ENCODE measurements around the gene CCDC91.

DNA sequence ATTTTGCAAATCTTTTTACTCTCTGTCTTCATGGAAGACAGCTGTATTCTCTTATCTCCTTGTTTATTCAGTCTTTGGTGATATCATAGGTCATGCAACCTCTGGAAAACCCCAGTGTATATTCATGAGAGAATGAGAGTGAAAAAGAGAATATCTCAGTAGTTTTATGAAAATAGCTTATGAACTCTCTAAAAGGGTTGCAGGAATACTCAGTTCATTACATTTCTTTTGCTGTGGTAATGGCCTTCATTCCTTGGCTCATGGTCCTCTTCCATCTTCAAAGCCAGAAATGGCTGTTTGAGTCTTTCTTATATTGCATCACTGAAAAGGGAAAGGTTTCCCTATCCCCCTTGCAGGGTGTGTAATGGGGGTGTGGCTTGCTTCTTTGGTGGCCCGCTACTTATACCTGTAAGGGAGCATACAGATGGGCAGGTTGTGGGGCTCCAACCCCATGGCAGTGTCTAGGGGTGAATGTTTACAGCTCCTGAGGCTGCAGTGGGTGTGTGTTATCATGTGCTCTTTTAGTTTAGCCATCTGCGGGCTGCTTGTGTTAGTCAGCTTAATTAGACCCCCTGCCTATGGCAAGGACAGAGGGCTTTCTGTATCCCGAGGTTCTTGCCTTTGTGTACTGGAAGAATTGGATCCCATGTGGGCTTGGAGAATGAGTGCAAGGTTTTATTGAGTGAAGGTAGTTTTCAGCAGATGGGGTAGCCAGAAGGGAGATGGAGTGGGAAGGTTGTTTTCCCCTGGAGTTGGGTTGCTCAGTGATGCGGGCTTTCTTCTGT, 150.2 kb downstream of the CCDC91 start:
- TF ChIP-seq, protein P1, sequence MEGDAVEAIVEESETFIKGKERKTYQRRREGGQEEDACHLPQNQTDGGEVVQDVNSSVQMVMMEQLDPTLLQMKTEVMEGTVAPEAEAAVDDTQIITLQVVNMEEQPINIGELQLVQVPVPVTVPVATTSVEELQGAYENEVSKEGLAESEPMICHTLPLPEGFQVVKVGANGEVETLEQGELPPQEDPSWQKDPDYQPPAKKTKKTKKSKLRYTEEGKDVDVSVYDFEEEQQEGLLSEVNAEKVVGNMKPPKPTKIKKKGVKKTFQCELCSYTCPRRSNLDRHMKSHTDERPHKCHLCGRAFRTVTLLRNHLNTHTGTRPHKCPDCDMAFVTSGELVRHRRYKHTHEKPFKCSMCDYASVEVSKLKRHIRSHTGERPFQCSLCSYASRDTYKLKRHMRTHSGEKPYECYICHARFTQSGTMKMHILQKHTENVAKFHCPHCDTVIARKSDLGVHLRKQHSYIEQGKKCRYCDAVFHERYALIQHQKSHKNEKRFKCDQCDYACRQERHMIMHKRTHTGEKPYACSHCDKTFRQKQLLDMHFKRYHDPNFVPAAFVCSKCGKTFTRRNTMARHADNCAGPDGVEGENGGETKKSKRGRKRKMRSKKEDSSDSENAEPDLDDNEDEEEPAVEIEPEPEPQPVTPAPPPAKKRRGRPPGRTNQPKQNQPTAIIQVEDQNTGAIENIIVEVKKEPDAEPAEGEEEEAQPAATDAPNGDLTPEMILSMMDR (tag by site-specific recombination; IDR thresholded peaks at IDR 0.05), result no peak
- TF ChIP-seq ZNF140 (tag by site-specific recombination; IDR thresholded peaks at IDR 0.05) (no peak), ZBTB17 (tag by site-specific recombination; IDR thresholded peaks at IDR 0.05) (no peak), ZNF776 (tag by site-specific recombination; IDR thresholded peaks at IDR 0.05; ENCODE audit: borderline replicate concordance) (no peak), ZFP3 (tag by site-specific recombination; IDR thresholded peaks at IDR 0.05; ENCODE audit: low read depth) (no peak), OVOL3 (tag by site-specific recombination; IDR thresholded peaks at IDR 0.05) (no peak)
- TF ChIP-seq, protein P2, sequence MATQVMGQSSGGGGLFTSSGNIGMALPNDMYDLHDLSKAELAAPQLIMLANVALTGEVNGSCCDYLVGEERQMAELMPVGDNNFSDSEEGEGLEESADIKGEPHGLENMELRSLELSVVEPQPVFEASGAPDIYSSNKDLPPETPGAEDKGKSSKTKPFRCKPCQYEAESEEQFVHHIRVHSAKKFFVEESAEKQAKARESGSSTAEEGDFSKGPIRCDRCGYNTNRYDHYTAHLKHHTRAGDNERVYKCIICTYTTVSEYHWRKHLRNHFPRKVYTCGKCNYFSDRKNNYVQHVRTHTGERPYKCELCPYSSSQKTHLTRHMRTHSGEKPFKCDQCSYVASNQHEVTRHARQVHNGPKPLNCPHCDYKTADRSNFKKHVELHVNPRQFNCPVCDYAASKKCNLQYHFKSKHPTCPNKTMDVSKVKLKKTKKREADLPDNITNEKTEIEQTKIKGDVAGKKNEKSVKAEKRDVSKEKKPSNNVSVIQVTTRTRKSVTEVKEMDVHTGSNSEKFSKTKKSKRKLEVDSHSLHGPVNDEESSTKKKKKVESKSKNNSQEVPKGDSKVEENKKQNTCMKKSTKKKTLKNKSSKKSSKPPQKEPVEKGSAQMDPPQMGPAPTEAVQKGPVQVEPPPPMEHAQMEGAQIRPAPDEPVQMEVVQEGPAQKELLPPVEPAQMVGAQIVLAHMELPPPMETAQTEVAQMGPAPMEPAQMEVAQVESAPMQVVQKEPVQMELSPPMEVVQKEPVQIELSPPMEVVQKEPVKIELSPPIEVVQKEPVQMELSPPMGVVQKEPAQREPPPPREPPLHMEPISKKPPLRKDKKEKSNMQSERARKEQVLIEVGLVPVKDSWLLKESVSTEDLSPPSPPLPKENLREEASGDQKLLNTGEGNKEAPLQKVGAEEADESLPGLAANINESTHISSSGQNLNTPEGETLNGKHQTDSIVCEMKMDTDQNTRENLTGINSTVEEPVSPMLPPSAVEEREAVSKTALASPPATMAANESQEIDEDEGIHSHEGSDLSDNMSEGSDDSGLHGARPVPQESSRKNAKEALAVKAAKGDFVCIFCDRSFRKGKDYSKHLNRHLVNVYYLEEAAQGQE (tag by site-specific recombination; IDR thresholded peaks at IDR 0.05), result no peak
- TF ChIP-seq, protein P3, sequence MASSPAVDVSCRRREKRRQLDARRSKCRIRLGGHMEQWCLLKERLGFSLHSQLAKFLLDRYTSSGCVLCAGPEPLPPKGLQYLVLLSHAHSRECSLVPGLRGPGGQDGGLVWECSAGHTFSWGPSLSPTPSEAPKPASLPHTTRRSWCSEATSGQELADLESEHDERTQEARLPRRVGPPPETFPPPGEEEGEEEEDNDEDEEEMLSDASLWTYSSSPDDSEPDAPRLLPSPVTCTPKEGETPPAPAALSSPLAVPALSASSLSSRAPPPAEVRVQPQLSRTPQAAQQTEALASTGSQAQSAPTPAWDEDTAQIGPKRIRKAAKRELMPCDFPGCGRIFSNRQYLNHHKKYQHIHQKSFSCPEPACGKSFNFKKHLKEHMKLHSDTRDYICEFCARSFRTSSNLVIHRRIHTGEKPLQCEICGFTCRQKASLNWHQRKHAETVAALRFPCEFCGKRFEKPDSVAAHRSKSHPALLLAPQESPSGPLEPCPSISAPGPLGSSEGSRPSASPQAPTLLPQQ (tag by site-specific recombination; IDR thresholded peaks at IDR 0.05), result no peak
- TF ChIP-seq, protein P4, sequence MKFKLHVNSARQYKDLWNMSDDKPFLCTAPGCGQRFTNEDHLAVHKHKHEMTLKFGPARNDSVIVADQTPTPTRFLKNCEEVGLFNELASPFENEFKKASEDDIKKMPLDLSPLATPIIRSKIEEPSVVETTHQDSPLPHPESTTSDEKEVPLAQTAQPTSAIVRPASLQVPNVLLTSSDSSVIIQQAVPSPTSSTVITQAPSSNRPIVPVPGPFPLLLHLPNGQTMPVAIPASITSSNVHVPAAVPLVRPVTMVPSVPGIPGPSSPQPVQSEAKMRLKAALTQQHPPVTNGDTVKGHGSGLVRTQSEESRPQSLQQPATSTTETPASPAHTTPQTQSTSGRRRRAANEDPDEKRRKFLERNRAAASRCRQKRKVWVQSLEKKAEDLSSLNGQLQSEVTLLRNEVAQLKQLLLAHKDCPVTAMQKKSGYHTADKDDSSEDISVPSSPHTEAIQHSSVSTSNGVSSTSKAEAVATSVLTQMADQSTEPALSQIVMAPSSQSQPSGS (tag by site-specific recombination; IDR thresholded peaks at IDR 0.05; ENCODE audit: low read depth), result no peak
- TF ChIP-seq, protein P5, sequence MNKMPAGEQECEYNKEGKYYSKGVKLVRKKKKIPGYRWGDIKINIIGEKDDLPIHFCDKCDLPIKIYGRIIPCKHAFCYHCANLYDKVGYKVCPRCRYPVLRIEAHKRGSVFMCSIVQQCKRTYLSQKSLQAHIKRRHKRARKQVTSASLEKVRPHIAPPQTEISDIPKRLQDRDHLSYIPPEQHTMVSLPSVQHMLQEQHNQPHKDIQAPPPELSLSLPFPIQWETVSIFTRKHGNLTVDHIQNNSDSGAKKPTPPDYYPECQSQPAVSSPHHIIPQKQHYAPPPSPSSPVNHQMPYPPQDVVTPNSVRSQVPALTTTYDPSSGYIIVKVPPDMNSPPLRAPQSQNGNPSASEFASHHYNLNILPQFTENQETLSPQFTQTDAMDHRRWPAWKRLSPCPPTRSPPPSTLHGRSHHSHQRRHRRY (tag by site-specific recombination; IDR thresholded peaks at IDR 0.05), result no peak
- TF ChIP-seq, protein P6, sequence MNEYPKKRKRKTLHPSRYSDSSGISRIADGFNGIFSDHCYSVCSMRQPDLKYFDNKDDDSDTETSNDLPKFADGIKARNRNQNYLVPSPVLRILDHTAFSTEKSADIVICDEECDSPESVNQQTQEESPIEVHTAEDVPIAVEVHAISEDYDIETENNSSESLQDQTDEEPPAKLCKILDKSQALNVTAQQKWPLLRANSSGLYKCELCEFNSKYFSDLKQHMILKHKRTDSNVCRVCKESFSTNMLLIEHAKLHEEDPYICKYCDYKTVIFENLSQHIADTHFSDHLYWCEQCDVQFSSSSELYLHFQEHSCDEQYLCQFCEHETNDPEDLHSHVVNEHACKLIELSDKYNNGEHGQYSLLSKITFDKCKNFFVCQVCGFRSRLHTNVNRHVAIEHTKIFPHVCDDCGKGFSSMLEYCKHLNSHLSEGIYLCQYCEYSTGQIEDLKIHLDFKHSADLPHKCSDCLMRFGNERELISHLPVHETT (tag by site-specific recombination; IDR thresholded peaks at IDR 0.05), result no peak
- TF ChIP-seq, protein P7, sequence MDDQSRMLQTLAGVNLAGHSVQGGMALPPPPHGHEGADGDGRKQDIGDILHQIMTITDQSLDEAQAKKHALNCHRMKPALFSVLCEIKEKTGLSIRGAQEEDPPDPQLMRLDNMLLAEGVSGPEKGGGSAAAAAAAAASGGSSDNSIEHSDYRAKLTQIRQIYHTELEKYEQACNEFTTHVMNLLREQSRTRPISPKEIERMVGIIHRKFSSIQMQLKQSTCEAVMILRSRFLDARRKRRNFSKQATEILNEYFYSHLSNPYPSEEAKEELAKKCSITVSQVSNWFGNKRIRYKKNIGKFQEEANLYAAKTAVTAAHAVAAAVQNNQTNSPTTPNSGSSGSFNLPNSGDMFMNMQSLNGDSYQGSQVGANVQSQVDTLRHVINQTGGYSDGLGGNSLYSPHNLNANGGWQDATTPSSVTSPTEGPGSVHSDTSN (CRISPR knock-in tag; IDR thresholded peaks at IDR 0.05), result no peak
- TF ChIP-seq, protein P8, sequence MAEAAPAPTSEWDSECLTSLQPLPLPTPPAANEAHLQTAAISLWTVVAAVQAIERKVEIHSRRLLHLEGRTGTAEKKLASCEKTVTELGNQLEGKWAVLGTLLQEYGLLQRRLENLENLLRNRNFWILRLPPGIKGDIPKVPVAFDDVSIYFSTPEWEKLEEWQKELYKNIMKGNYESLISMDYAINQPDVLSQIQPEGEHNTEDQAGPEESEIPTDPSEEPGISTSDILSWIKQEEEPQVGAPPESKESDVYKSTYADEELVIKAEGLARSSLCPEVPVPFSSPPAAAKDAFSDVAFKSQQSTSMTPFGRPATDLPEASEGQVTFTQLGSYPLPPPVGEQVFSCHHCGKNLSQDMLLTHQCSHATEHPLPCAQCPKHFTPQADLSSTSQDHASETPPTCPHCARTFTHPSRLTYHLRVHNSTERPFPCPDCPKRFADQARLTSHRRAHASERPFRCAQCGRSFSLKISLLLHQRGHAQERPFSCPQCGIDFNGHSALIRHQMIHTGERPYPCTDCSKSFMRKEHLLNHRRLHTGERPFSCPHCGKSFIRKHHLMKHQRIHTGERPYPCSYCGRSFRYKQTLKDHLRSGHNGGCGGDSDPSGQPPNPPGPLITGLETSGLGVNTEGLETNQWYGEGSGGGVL (tag by site-specific recombination; IDR thresholded peaks at IDR 0.05), result no peak
- TF ChIP-seq, protein P9, sequence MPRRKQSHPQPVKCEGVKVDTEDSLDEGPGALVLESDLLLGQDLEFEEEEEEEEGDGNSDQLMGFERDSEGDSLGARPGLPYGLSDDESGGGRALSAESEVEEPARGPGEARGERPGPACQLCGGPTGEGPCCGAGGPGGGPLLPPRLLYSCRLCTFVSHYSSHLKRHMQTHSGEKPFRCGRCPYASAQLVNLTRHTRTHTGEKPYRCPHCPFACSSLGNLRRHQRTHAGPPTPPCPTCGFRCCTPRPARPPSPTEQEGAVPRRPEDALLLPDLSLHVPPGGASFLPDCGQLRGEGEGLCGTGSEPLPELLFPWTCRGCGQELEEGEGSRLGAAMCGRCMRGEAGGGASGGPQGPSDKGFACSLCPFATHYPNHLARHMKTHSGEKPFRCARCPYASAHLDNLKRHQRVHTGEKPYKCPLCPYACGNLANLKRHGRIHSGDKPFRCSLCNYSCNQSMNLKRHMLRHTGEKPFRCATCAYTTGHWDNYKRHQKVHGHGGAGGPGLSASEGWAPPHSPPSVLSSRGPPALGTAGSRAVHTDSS (tag by site-specific recombination; IDR thresholded peaks at IDR 0.05), result no peak

All from HEK293 (cell line).